DOHH2 (cell line): ENCODE data around the gene C12orf76.

Experiments
- EZH2phosphoT487 ChIP-seq: fragments of 200-600 bp; sonication (generic); IDR thresholded peaks from 2 replicates; pipeline ENCODE4 v1.6.1; 2017; ENCODE audit warnings: borderline replicate concordance, mild to moderate bottlenecking, antibody characterized with exemption, low read length, moderate library complexity, mixed read lengths
- TF ChIP-seq, protein P1 (sequence below): fragments of 200-600 bp; sonication (generic); IDR thresholded peaks from one replicate; pipeline ENCODE4 v1.5.1; 2014; ENCODE audit warnings: antibody characterized with exemption, mild to moderate bottlenecking, low read depth, low read length; ENCODE audit not compliant: poor library complexity, severe bottlenecking

- TF ChIP-seq, protein P1, sequence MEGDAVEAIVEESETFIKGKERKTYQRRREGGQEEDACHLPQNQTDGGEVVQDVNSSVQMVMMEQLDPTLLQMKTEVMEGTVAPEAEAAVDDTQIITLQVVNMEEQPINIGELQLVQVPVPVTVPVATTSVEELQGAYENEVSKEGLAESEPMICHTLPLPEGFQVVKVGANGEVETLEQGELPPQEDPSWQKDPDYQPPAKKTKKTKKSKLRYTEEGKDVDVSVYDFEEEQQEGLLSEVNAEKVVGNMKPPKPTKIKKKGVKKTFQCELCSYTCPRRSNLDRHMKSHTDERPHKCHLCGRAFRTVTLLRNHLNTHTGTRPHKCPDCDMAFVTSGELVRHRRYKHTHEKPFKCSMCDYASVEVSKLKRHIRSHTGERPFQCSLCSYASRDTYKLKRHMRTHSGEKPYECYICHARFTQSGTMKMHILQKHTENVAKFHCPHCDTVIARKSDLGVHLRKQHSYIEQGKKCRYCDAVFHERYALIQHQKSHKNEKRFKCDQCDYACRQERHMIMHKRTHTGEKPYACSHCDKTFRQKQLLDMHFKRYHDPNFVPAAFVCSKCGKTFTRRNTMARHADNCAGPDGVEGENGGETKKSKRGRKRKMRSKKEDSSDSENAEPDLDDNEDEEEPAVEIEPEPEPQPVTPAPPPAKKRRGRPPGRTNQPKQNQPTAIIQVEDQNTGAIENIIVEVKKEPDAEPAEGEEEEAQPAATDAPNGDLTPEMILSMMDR, result no peak
- TF ChIP-seq EZH2phosphoT487, result no peak
Measured at GRCh38 chr12:110004598-110004997, 43.7 kb downstream of the C12orf76 start.
